K562 (cell line): Measurements from ENCODE around the gene ZNF236. TPM values are rescaled to one million over a fixed set of nuclear protein-coding genes. Genes with fewer than 3 reads are reported as not detected.

ENCODE experiments used
- ATAC-seq: fragments of 200-7000 bp; cut with Tn5 transposase; 3 replicates; pipeline ENCODE4 v1.9.1; 2020; ENCODE audit warnings: moderate library complexity
- BruUV-seq: library from RNA; stranded (reverse); fragments of 400-500 nt; replicated peaks from 2 replicates; lab custom pipeline; 2021; lab: Mats Ljungman, UMichigan
- CTCF ChIA-PET: fragments of 300-600 bp; formaldehyde crosslinking; extraction: SDS; loops from one replicate; lab custom pipeline; 2021; ENCODE audit warnings: low intra/inter-chr PET ratio; lab: Yijun Ruan, JAX
- POLR2A ChIA-PET: fragments of 300-600, 350-650 bp; sonication (Branson Sonifier 250); formaldehyde crosslinking; extraction: SDS; loops from one replicate; lab custom pipeline; 2021; ENCODE audit warnings: antibody characterized with exemption, inconsistent platforms; lab: Yijun Ruan, JAX
- DNase-seq, 4 experiments: peaks; one replicate each; pipeline versions ENCODE4 v3.0.0 to v3.0.0-alpha.2; 2011 to 2018; ENCODE audit warnings: low spot score in 3 of 4, mixed read lengths in 3 of 4; ENCODE audit errors: extremely low read depth in 1 of 4
- FAIRE-seq: peaks from 2 replicates; lab custom pipeline; 2011; peaks lifted over from hg19 to GRCh38; lab: Jason Lieb, UNC
- H2AFZ ChIP-seq: 2 replicates; pipeline ENCODE4 v1.6.0; 2011; ENCODE audit warnings: low read depth, low read length, control low read depth, inconsistent platforms
- H3K27ac ChIP-seq: fragments of 200-600 bp; 3 replicates; pipeline ENCODE4 v1.8.0; 2011; ENCODE audit warnings: low read depth, mild to moderate bottlenecking, control low read depth, inconsistent platforms, low read length, moderate library complexity, mixed read lengths; ENCODE audit errors: extremely low read depth
- H3K27me3 ChIP-seq, 2 experiments: fragments of 300-600 bp in 1 of 2; 2 replicates in 1 of 2; 3 replicates in 1 of 2; pipeline versions ENCODE4 v1.6.0 to v1.8.0; 2011; ENCODE audit warnings: inconsistent platforms in 2 of 2, low read length in 2 of 2, mild to moderate bottlenecking in 1 of 2, mixed read lengths in 1 of 2, moderate library complexity in 1 of 2; ENCODE audit not compliant: control insufficient read depth in 2 of 2, insufficient read depth in 2 of 2
- H3K36me3 ChIP-seq: fragments of 300-600 bp; 3 replicates; pipeline ENCODE4 v1.8.0; 2011; ENCODE audit warnings: mild to moderate bottlenecking, low read length, inconsistent platforms; ENCODE audit not compliant: control insufficient read depth, insufficient read depth
- H3K4me1 ChIP-seq, 2 experiments: fragments of 200-600 bp in 1 of 2; replicated peaks in 1 of 2; 2 replicates in 1 of 2; 3 replicates in 1 of 2; pipeline versions ENCODE4 v1.5.1 to v1.8.0; 2011; ENCODE audit warnings: inconsistent platforms in 2 of 2, low read length in 2 of 2, mild to moderate bottlenecking in 1 of 2, mixed read lengths in 1 of 2, moderate library complexity in 1 of 2; ENCODE audit not compliant: control insufficient read depth in 2 of 2, insufficient read depth in 2 of 2
- H3K4me2 ChIP-seq: 2 replicates; pipeline ENCODE4 v1.6.1; 2011; ENCODE audit warnings: low read length, control low read depth, inconsistent platforms, mixed read lengths; ENCODE audit not compliant: insufficient read depth
- H3K4me3 ChIP-seq: fragments of 200-600 bp; sonication (generic), shearing (Covaris generic); 2 replicates; pipeline ENCODE4 v1.5.1; 2016; ENCODE audit warnings: control low read depth, inconsistent platforms
- H3K79me2 ChIP-seq: fragments of 200-600 bp; 3 replicates; pipeline ENCODE4 v1.8.0; 2011; ENCODE audit warnings: low read length, inconsistent platforms; ENCODE audit not compliant: control insufficient read depth, insufficient read depth
- H3K9ac ChIP-seq, 2 experiments: 2 replicates each; pipeline versions ENCODE4 v1.6.0 to v1.6.1; 2011; ENCODE audit warnings: low read depth in 2 of 2, low read length in 2 of 2, control low read depth in 1 of 2, inconsistent platforms in 1 of 2, mild to moderate bottlenecking in 1 of 2, mixed read lengths in 1 of 2; ENCODE audit not compliant: insufficient read depth in 1 of 2
- H3K9me1 ChIP-seq: one replicate; pipeline ENCODE4 v1.6.0; 2011; ENCODE audit warnings: inconsistent platforms, mild to moderate bottlenecking, low read length, moderate library complexity; ENCODE audit not compliant: control insufficient read depth, insufficient read depth
- H3K9me3 ChIP-seq: replicated peaks from 2 replicates; pipeline ENCODE4 v1.5.1; 2011; ENCODE audit warnings: low read depth, low read length, inconsistent platforms; ENCODE audit not compliant: control insufficient read depth, insufficient read depth
- H4K20me1 ChIP-seq: replicated peaks from 2 replicates; pipeline ENCODE4 v1.6.1; 2011; ENCODE audit warnings: low read length, inconsistent platforms, mixed read lengths; ENCODE audit not compliant: control insufficient read depth, insufficient read depth
- FUS ChIP-seq: fragments of 200-400 bp; formaldehyde crosslinking; optimal IDR thresholded peaks from 2 replicates; pipeline ENCODE3; 2017; ENCODE audit warnings: low read depth, low read length
- NELFE ChIP-seq: IDR thresholded peaks from 2 replicates; pipeline ENCODE4 v1.6.1; 2011; ENCODE audit warnings: mild to moderate bottlenecking; ENCODE audit not compliant: insufficient read depth, insufficient read length
- NFATC3 ChIP-seq: fragments of 450-650 bp; IDR thresholded peaks from 2 replicates; pipeline ENCODE4 v1.6.1; 2017; ENCODE audit warnings: mild to moderate bottlenecking
- PPARD ChIP-seq: fragments of 250-450 bp; sonication (Bioruptor Pico); IDR thresholded peaks from 2 replicates; pipeline ENCODE4 v1.8.0; 2022; ENCODE audit warnings: inconsistent platforms, mild to moderate bottlenecking, moderate library complexity
- RB1 ChIP-seq: fragments of 450-650 bp; IDR thresholded peaks from 2 replicates; pipeline ENCODE4 v1.6.1; 2017; ENCODE audit warnings: low read depth, mild to moderate bottlenecking
- RBM17 ChIP-seq: fragments of 200-400 bp; formaldehyde crosslinking; IDR thresholded peaks from 2 replicates; pipeline ENCODE4 v1.6.1; 2017; ENCODE audit warnings: low read depth, mild to moderate bottlenecking, low read length, borderline replicate concordance
- SRF ChIP-seq, 2 experiments: fragments of 250-450, 450-650 bp in 1 of 2; sonication (Bioruptor Pico) in 1 of 2; sonication (generic) in 1 of 2; formaldehyde crosslinking; IDR thresholded peaks; 2 replicates each; pipeline versions ENCODE4 v1.5.0 to v1.5.1; 2020 to 2022; ENCODE audit warnings: mild to moderate bottlenecking in 1 of 2, missing genetic modification reagents in 1 of 2
- STAT5B ChIP-seq: fragments of 250-450 bp; sonication (Bioruptor Pico); IDR thresholded peaks from 2 replicates; pipeline ENCODE4 v1.8.0; 2021; ENCODE audit warnings: mild to moderate bottlenecking, inconsistent platforms
- TCF3 ChIP-seq: sonication (generic); formaldehyde crosslinking; IDR thresholded peaks from 2 replicates; pipeline ENCODE4 v1.4.0; 2020; ENCODE audit warnings: mild to moderate bottlenecking, missing genetic modification reagents
- TRIM24 ChIP-seq, 2 experiments: fragments of 450-650 bp; IDR thresholded peaks; 2 replicates each; pipeline ENCODE4 v1.6.1; 2016
- ZC3H4 ChIP-seq: sonication (generic); formaldehyde crosslinking; IDR thresholded peaks from 2 replicates; pipeline ENCODE4 v1.9.0; 2021; ENCODE audit warnings: missing genetic modification reagents, borderline replicate concordance
- ZFPM2 ChIP-seq: fragments of 250-450 bp; sonication (Bioruptor Pico); IDR thresholded peaks from 2 replicates; pipeline ENCODE4 v1.5.1; 2022; ENCODE audit warnings: mild to moderate bottlenecking
- ZNF407 ChIP-seq: fragments of 450-650 bp; IDR thresholded peaks from 2 replicates; pipeline ENCODE4 v1.6.1; 2016; ENCODE audit warnings: low read depth
- WGBS: fragments of 100-300 bp; shearing (Covaris generic); methylation state at CpG from one replicate; pipeline ENCODE4 v1.1.6; 2016; ENCODE audit warnings: low coverage, mixed read lengths; ENCODE audit not compliant: insufficient coverage; ENCODE audit errors: missing lambda C conversion rate; 5-methylcytosine and 5-hydroxymethylcytosine counted together
- in situ Hi-C: fragments of 300-500 bp; cut with MboI; formaldehyde crosslinking; loops from 4 replicates; pipeline ENCODE4 v1.15.0; 2018; ENCODE audit warnings: inconsistent platforms, mixed read lengths
- intact Hi-C: fragments of 100-400 bp; cut with micrococcal nuclease; formaldehyde crosslinking; loops from 2 replicates; pipeline ENCODE4 v1.14.2; 2022
- polyA plus RNA-seq, 8 experiments: library from polyadenylated mRNA; depleted of rRNA in 4 of 8; stranded (reverse) in 5 of 8; unstranded in 3 of 8; fragments of >200 nt; fragmentation: Nextera tagmentation in 2 of 8; fragmentation: Illumina TruSeq in 1 of 8; extraction: Ambion mirVana in 2 of 8; extraction: Trizol in 1 of 8; gene quantifications; 2 replicates each; pipeline versions ENCODE4 v1.2.1 to v1.2.3, GENCODE V29; 2011 to 2014; ENCODE audit warnings: inconsistent platforms in 1 of 8, missing spikeins in 1 of 8
- total RNA-seq, 7 experiments: library from RNA; depleted of rRNA in 6 of 7; stranded (reverse); fragments of >200 nt in 6 of 7; fragmentation: Illumina TruSeq in 2 of 7; extraction: Trizol in 2 of 7; gene quantifications; 2 replicates each; pipeline versions ENCODE4 v1.2.1 to v1.2.3, GENCODE V29; 2011 to 2021; ENCODE audit warnings: low replicate concordance in 1 of 7

ZNF236 gene
- total and polyA plus RNA-seq, 9 of the 15 experiments (the other 6 are each of a cell fraction or from before 2014, with no cell fraction given), result 0.35 to 8.7 (median 3.4) TPM

DNA sequence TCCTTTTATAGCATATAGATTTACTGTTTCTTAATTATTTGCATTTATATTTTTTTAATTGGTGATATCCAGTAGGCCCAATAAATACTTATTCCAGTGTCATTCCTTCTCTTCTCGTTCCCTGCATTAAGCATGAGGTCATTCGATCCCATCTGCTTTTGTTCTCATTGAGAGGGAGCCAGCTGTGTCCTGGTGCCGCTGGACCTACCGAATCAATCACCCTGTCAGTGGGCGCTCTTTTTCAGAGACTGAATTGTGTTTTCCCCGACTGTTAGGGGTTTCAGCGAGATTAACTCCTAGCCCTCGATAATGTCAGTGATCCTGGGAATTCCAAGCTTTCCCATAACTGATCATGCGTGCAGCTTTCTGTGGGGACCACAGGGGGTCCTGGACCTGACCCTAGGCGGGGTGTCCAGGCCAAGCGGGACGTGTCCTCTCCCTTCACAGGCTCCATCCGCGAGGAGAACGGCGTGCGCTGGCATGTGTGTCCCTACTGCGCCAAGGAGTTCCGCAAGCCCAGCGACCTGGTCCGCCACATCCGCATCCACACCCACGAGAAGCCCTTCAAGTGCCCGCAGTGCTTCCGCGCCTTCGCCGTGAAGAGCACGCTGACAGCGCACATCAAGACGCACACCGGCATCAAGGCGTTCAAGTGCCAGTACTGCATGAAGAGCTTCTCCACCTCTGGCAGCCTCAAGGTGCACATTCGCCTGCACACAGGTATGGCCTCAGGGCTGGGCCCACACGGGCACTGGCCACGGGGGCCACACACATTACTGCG lies 72.4 kb downstream of the ZNF236 start:
- no peaks in the 10 kb centered on the region for H3K9me1 ChIP-seq
- in situ Hi-C loops (no loop called here), intact Hi-C loops (no loop called here)
- no peak for DNase-seq
- no peak overlapping the region for H3K9ac ChIP-seq
- ChIA-PET CTCF (no interaction called here), POLR2A (no interaction called here)
- H3K36me3 ChIP-seq, result peaks cover 35% of the 10 kb centered on the region; the same call in 2 of the 3 replicates
- H4K20me1 ChIP-seq, result no peaks in the 10 kb centered on the region
- no peak for FAIRE-seq
- no TSS peak for BruUV-seq
- ATAC-seq, result no peak
- H3K9me3 ChIP-seq, result no peaks in the 10 kb centered on the region; the same call in 1 of the 2 replicates
- H3K79me2 ChIP-seq, result no peaks in the 10 kb centered on the region
- H2AFZ ChIP-seq, result no peak overlapping the region
- H3K4me3 ChIP-seq, result no peak overlapping the region
- H3K27me3 ChIP-seq, result no peaks in the 10 kb centered on the region
- no peaks in the 10 kb centered on the region for H3K4me1 ChIP-seq
- no peak overlapping the region for H3K4me2 ChIP-seq
- no peak overlapping the region for H3K27ac ChIP-seq
- 98% methylated on average over 19 of the region's 37 CpGs for WGBS
- TF ChIP-seq FUS (no peak), ZFPM2 (CRISPR knock-in tag) (no peak), NFATC3 (no peak), TRIM24 (IDR thresholded peaks at IDR 0.05) (no peak), PPARD (CRISPR knock-in tag) (no peak), TCF3 (CRISPR knock-in tag) (no peak), RB1 (no peak), SRF (CRISPR knock-in tag; IDR thresholded peaks at IDR 0.05) (no peak), STAT5B (no peak), NELFE (no peak), ZNF407 (no peak), ZC3H4 (CRISPR knock-in tag) (no peak), RBM17 (no peak)
